Stimulated activated CD4-positive, alpha-beta T cell treated with anti-CD3 and anti-CD28 coated beads, Interleukin-2, amount 100 ng/mL, for 24 hours (primary cell): ENCODE data around the gene FAM83F.

Experiments used
- DNase-seq, 2 donors: peaks; one replicate each; pipeline ENCODE4 v3.0.0-alpha.2; 2020

The FAM83F gene

DNA sequence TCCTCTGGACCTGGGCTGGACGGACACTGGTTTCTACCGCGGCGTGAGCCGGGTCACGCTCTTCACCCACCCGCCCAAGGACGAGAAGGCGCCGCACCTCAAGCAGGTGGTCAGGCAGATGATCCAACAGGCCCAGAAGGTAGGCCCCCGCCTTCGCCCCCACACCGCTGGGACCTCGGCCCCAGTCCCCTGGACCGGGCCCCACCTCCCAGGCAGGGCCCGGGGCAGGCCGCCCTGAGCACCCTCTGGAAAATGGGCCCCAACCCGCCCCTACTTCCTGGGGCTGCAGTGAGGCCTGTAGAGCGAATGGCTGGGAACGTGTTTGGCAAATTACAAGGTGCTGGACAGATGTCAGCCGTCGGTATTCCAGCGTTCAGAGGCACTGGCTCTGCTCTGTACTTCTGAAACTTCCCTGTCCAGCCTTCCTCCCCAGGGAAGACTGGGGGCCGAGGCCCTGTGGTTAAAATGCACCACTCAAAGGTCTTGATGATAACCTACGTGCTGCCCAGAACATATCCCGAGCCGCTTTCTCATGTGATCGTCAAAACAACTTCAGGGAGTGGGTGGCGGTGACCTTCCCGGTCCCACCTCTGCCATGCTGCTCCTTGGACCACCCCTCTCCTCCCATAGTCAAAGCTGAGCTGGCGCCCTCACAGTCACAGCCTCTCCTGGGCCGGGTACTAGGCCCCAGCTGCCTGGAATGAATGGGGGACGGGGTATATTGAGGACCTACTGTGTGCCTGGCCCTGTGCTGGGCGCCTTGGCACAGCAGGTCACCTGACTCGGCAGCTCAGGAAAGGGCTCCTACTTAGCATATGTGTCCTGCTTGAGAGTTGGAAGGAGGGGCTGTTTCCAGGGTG, 869 bp downstream of the FAM83F start:
- DNase-seq: no peak

DNA sequence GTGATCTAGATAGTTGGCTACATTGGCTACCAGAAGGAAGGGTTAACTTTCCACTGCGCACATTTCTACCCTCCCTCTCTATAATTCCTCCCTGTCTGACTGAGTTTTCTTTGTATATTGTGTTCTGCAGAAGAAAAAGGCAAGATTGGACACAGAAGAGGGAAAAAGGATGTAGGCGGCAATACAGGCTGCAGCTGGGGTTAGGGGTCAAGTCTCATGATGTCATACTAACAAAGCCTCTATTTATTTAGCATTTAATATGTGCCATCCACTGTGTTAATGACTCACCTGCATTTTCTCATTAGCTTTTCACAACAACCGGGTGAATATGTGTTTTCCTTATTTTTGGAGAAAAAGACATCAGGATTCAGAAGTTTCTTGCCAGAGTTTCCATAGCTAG, 2.0 kb downstream of the FAM83F start:
- DNase-seq: no peak

DNA sequence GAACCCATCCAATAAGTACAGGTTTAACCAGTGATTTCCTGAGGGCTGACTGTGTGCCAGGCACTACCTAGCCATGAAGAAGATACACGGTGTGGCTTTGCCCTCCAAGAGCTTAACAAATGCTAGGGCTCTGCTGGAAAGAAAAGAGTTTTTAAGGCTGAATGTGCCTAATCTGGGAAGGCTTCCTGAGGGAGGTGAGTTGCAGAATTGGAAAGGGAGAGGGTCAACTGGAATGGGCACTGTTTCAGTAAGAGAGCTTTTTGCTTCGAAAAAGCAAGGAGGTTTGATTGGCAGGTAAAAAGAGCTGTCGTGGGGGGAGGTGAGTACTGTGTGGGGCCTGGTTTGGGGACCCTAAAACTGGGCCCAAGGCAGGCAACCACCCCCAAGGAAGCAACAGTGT, 2.7 kb downstream of the FAM83F start:
- DNase-seq: no peak

DNA sequence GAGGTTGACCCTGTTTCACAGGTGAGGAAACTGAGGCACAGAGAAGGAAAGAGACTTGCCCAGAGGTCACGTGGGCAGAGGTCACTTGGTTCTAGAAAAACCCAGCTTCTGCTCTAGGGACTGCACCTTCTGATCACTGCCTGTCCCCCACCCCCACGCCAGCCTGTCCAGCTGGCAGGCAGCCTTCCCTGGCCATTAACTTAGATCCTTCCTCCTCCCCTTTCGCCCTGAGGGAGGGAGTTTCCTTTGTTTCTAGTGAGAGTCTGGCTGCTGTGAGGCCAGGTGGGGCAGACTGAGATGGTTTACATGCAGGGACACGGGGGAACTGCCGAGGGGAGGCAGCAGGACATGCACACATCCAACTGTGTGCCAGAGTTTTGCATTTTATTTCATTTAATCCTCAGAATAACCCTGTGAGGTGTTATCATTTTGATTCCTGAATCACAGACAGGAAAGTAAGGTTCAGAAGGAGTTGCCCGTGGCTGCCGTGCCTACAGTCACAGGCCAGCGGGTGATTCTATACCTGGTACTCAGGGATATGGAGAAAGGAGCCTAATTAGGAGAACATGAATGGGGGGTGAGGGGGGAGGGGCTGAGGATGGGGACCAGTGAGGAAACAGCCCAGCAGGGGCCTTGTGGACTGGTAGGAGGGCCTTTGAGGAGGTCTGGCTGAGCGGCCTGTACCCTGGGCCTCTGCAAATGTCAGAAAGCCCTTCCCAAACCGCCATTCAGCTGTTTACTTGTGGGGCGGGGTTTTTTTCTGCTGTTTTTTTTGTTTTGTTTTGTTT, 3.4 kb downstream of the FAM83F start:
- no peak for DNase-seq

DNA sequence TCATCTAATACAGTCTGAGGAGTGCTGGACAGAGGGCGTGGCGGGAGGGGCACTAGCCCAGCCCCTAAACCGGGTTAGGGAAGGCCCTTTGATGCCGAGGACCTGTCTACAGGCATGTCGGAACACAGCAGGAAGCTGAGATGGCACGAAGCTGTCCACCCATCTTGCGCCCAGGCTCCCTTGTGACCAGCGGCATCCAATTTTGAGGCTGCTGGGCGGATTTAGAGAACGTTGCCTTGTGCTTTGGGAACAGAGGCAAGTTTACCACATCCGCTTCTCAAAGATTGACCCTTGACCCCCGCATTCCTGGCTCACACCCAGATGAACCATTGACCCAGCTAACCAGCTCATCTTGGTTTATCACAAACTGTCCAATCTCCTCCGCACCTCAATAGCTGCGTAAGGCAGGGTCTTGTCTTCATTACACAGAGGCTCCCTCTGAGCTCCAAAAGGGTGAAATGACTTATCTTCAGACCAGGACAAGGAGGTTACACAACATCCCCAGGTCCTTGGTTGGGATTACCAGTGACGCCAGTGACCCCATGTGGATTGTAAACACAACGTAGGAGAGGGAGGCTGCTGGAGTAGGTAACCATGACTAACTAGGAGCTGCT, 4.5 kb downstream of the FAM83F start:
- DNase-seq: no peak

DNA sequence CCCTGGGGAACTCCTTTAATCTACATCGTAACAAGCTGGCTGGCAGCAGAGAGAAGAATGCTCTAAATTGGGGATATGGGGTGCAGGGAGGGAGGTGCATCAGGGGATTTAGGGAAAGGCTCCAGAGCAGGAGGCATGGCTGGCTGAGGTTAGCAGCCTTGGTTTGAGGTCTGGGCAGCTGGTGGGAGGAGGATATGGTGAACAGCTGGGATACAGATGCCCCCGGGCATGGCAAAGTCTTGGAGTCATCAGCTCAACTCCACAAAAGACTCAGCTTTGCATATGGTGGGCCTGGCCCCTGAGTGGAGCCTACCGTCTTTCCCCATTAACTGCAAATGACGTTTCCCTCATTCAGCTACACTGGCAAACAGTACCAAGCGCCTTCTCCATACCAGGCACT, 5.4 kb downstream of the FAM83F start:
- DNase-seq: no peak

DNA sequence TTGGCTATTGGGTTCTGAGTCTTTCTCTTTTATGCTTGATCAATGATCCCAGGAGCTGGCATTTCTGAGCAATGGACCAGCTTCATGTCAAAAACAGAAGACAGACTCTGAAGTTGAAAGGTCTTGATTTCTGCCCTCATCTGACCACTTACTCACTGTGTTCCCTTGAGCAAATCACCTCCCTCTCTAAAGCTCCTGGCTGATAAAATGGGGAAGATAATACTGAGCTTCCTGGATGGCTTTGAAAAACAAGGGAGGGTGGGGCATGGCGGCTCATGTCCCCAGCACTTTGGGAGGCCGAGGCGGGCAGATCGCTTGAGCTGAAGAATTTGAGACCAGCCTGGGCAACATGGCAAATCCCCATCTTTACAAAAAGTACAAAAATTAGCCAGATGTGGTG, 6.4 kb downstream of the FAM83F start:
- DNase-seq: no peak

DNA sequence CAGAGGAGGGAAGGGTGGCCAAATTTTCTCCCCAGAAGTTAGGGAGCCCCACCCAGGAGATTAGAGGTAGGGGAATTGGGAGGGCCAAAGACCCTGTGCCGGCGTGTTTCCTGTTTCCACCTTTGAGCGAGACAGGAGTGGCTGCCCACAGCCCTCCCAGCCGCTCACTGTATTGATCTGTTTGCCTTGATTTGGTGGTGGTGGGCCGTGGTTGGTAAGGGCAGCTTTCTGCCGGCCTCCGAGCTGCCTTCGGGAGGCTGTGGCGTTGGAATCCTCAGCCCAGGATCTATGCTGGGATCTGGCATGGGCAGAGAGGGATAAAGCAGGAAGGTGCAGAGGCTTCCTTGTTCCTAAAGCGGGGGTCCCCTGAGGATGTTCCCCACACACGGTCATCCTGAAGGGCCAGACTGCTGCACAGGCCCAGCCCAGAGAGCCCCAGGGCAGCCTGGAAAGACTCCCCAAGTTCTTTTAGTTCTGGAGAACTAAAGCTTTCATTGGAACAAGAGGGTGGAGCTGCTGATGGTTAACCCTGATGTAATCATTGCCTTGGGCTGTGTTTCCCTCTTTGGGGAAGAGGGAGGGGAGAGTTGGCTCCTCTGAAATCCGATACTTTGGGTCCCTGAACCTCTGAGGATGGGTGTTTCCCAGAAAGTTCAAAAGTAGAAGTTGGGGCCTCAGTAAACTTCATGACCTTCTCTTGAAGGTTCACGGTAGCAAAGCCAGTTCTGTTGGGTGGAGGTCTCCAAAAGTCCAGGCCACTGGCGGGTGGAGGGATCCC, 7.2 kb downstream of the FAM83F start:
- DNase-seq: no peak

DNA sequence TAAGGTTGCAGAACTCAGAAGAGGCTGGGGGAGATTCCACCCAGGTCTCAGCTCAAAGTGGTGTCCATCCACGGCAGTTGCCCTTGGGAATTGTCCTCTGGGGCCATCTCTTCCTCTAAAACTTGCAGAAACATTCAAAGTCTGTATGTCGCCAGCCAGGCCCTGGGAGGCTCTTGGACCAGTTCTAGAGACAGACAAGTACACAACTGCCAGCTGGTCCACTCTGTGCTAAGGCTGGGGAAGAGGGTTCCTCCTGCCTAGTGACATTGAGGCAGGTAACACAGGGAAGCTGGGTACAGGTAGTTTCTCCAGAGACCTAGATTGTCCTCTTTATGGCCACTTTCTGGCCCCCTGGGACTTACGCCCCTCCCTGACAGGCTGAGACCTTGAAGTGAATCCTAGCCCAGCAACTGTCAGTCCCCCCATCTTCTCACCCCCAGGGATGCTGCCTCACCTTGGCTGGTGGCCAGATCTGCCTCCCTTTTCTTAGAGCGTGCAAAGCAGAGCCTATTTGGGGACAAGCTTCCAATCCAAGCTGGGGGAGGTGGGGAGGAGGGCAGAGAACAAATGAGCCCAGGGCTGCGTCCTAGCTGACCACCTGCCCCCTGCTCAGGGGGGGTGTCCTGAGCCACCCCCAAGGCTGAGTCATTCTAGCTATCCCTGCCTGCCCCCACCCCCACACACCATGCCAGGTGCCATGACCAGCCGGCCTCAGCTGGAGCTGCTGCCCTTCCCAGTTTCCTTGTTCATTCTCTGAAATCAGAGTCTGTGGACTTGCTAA, 8.4 kb downstream of the FAM83F start:
- DNase-seq: no peak

DNA sequence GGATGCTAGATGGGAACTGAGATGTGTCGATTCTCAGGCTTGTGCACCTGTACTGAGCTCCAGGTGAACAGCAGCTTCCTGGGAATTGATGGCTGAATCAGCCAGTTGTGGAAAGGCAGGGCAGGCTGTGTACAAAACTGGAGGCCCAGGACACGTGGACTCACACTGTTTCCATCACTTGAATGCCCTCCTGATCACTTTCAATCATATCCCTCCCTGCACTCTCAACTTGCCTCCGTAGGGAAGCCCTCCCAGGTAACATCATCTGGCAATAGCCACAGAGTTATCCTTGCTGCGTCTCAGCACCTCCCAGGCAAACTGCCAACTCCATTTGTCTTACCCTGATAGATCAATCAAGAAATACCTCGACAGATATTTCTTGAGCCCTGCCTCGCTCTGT, 10.1 kb downstream of the FAM83F start:
- DNase-seq: no peak

DNA sequence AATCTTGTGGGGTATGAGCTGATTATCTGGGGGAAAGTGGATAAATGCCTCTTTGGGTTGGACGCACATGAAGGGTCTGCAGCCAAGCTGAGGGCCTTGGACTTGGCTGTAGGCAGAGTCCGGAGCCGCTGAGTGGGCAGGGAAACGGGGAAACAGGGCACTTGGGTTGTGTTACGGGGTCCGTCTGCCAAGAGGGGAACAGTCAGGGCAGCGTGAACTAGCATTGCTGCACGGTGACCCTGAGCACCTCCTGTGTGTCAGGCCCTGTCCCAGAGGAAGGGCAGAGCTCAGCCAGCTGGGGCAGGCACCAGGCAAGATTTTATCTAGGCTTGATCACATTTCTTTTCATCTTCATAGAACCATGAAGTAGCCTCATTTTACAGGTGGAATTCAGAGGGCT, 11.9 kb downstream of the FAM83F start:
- DNase-seq: no peak

DNA sequence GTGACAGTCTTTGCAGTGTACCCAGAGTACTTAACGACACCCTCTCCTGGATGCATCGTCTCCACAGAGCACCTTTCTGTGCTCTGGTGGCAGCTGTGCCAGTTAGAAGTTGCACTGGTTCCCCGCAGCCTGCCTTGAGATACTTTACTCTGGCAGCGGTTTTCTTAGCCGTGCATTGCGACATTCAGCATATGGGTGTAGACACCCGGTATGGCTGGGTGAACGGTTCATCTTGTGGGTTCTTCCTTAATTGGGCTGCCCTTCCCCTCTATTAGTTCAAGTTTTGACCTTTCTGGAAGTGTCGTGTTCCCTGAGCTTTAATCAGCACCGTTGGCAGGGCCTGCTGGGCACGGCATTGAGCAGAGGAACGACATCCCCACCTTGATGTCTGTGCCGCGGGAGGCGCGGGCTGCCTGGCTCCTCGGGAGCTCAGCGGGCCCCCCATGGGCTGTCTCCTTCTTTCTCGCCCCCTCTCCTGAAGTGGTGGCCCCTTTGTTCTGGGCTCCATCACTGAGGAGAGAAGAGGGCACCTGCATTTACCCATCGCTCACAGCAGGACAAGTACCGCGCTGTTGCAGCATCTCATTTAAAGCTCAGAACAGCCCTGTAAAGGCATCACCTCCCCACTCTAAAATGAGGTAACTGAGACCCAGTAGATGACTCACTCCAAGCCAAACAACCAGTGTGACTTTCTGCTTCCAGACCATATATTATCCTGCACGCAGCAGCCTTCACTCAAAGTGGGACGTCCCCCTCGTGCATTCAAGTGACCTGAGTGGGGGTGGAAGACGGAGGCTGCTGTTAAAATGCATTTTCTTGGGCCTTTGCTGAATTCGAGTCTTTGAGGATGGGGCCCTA, 13.3 kb downstream of the FAM83F start:
- no peak for DNase-seq

DNA sequence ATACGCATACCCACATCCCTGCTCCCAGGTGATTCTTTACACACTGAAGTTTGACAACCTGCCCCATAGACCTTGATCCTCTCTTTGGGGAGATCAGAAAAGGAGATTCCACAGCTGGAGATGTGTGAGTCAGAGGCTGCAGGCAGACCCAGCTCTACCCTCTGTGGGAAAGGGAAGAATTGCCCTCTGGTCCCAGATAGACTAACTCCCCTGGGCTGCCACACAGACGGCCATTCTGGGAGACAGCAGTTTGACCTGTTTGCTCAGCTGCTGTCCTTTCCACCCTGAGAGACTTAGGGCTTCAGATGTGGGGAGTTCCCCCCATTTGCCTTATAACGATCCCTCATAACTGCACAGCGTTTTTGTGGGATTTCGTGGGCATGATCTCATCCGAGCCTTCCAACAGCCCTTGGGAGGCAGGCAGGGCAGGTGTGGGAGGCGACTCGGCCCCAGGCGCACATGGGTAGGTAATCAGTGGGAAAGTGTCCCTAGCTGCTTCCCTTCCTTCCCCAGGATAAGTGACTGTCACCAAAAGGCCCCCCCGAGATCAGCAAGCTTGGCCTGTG, 14.1 kb downstream of the FAM83F start:
- no peak for DNase-seq

DNA sequence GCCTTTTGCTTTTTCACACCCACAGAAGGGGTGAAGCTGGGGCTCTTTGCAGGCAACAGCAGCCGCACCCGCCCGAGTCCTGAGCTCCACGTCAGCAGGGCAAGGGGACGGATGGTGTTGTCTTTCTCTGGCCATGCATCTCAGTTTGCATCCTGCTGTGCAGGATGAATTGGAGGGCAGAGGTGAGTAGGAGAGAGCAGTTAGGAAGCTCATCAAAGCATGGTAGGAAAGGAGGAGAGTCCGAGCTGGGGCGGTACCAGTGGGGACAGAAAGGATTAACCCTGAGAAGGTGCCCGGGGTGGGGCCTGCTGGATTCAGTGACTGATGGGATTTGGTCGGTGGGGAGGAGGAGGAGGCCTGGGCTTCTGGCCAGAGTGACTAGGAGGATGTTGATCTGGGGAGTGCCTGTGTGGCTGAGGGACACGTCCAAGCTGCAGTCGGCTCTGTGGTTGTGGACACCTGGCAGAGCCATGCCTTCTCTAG, 14.6 kb downstream of the FAM83F start:
- DNase-seq: no peak

DNA sequence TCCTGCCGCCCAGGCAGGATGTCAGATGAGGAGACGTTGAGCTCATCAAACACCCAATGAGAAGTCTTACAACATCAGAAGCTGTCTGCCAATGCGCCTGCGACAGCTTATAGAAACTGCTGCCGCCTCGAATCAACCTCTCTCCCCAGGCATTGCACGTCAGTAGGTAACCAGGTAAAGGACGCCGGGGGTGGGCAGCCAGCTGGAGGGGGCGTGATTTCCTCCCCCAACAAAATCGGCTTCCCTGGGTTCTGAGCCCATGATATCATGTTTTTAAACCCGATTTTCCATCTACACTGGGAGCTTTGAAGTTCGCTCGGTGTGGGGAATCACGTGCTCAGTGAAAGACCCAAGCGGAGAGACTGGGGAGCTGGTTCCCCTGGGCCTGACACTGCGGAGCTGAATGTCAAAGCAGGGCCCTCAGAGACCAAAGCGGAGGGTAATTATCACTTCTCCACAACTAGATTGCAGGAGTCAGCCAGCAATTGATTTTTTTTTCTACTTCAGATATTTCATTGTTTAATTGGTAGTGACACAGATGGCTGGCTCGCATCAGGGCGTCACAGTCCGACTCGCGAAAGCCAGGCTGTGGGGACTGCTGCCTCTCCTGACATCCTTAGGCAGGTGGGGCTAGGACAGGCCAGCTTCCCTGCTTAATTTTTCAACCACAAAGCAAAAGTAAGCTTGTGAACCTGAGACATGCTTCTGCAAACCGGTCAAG, 15.4 kb downstream of the FAM83F start:
- peak; percentile 23 to 34 for DNase-seq

DNA sequence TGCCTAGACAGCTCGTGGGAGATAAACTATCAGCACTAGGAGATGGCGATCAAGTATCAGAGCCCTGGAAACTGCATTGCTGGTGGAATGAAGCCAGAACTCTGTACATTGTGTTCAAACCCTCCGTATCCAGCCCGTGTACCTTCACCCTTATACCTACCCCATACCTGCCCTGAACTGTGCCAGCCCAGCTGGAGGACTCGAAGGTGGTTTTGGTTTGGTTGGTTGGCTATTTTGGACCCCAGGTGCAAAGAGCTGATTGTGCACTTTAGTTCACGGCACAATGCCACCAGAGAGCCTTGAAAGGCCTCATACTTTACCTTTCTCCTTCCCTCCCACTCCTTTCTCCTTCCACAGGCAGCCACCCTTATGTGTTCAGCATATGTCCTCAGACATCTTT, 16.0 kb downstream of the FAM83F start:
- no peak for DNase-seq

DNA sequence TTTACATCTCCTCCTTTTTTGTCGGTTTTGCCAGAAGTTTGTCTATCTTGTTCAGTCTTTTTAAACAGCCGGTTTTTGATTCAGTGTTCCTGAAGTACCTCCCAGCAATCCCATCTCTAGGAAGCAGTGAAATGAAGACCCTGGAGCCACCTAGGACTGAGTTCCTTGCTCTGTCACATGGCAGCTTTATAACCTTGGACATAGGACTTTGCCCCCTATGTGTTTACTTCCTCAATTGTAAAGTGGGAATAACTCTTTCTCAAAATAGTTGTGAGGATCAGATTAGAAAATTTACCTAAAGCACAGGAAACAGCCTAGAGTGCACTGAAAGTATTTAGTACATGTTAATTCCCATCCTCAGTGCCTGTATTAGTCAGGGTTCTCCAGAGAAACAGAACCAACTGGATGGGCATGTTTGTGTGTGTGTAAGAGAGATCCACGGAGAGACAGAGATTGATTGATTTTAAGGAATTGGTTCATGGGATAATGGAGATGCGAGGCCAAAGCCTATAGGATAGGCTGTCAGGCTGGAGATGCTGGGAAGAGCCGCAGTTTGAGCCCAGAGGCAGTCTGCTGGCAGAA, 20.0 kb downstream of the FAM83F start:
- DNase-seq: no peak

DNA sequence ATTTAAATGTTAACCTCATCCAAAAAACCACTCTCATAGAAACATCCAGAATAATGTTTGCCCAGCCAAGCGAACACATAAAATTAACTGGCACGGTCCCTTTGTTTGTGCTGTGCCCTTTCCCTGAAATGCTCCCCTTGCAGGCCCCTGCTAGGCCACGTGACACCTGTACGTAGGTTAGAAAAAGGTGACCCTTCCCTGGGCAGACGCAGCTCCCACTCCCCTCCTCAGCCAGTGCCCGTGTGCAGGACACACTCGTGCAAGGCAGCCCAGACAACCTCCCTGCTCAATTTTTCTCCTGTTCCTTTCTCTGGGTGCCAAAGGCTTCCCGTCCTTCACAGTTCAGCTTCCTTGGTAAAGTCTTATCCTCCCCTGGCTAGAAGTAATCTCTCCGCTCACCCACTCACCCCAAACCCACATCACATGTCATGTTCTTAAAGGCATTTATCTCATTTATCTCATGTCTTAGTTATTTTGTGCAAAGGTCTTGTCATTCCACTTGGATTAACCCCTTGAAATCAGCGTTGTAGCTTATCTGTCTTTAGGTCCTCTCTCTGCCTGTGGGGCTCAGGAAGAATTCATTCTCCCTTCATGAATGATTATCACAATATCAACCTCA, 20.7 kb downstream of the FAM83F start:
- DNase-seq: no peak

DNA sequence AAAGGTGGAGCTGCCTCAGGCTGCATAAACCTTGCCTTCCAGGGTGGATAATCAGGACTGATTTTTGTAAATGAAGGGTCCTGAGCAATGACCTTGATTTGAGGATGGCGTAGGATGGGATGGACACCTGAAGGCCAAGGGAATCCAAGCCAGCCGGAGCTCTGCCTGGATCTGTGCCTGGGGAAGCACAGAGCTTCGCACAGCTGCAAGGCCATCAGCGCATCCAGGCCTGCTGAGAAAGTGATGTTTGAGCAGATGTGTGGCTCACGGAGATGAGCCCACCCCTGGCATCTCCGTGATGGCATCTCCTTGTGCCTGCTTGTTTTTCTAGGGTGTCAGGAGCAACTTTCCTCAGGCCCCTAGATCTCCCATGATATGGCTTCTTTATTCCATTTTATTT, 23.3 kb downstream of the FAM83F start:
- DNase-seq: no peak
